Effector memory CD8-positive, alpha-beta T cell (primary cell): Measurements from ENCODE around the gene PSORS1C1.
"Not testable (repeated sequence)": the region's sequence is repeated elsewhere in the genome, so short reads cannot be mapped to it uniquely, and the experiment has no call there.

Source experiments
- ATAC-seq: fragments of 150-1000 bp; cut with Tn5 transposase; replicated peaks from 2 replicates; pipeline ENCODE4 v1.10.0; 2021; ENCODE audit warnings: mild to moderate bottlenecking, moderate library complexity
- DNase-seq, 3 experiments: peaks; one replicate each; pipeline ENCODE4 v3.0.0; 2021
- H3K27ac Mint-ChIP-seq, 2 donors: one replicate each; pipeline ENCODE4 v1.8.0; 2022; ENCODE audit warnings: mild to moderate bottlenecking in 2 of 2, mixed read lengths in 2 of 2, moderate library complexity in 2 of 2
- H3K27me3 Mint-ChIP-seq, 2 donors: one replicate each; pipeline ENCODE4 v1.8.0; 2022; ENCODE audit warnings: mixed read lengths in 2 of 2
- H3K36me3 Mint-ChIP-seq: one replicate; pipeline ENCODE4 v1.8.0; 2022; ENCODE audit warnings: mild to moderate bottlenecking, moderate library complexity, mixed read lengths; ENCODE audit not compliant: insufficient read depth
- H3K4me1 Mint-ChIP-seq, 2 donors: one replicate each; pipeline ENCODE4 v1.8.0; 2022; ENCODE audit warnings: low read depth in 2 of 2, mixed read lengths in 2 of 2
- H3K4me3 Mint-ChIP-seq, 2 donors: one replicate each; pipeline ENCODE4 v1.8.0; 2022; ENCODE audit warnings: mild to moderate bottlenecking in 2 of 2, mixed read lengths in 2 of 2, moderate library complexity in 2 of 2
- H3K9me3 Mint-ChIP-seq, 2 donors: one replicate each; pipeline ENCODE4 v1.8.0; 2022; ENCODE audit warnings: mixed read lengths in 2 of 2

Gene PSORS1C1

DNA sequence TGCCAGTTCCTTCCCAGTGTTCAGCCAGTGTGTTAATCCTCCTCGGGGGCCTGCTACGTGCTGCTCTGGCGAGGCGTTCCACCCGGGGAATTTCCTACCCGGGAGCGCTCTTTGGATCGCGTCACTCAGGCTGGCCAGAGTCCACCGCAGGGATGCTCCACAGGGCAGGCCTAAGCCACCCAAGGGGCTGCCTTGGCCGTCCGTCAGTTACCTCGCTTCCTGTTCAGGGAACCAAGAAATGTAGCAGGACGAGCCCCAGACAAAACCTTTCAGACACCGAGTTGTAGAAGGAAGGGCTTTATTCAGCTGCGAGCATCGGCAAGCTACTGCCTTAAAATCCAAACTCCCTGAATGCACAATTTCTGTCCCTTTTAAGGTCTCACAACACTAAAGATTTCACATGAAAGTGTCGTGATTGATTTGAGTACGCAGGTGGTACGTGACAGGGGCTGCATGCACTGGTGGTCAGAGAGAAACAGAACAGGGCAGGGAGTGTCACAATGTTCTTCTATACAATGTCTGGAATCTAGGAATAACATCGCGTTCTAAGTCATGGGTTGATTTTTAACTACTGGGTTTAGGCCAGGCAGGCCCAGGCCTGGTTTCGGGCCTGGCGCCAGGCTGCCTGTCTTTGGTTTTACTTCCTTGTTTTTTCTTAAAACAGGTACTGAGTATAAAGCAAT, 71.6 kb downstream of the PSORS1C1 start:
- peak overlapping the region in 1 of 2 donors; percentile 35 for H3K27ac Mint-ChIP-seq
- no peak for DNase-seq
- ATAC-seq, result no peak
- H3K27me3 Mint-ChIP-seq, result no peaks in the 10 kb centered on the region
- no peaks in the 10 kb centered on the region for H3K9me3 Mint-ChIP-seq
- H3K4me1 Mint-ChIP-seq, result peaks cover 0 to 2% of the 10 kb centered on the region in 2 donors
- no peak overlapping the region for H3K4me3 Mint-ChIP-seq
- H3K36me3 Mint-ChIP-seq, result peaks cover 4% of the 10 kb centered on the region

DNA sequence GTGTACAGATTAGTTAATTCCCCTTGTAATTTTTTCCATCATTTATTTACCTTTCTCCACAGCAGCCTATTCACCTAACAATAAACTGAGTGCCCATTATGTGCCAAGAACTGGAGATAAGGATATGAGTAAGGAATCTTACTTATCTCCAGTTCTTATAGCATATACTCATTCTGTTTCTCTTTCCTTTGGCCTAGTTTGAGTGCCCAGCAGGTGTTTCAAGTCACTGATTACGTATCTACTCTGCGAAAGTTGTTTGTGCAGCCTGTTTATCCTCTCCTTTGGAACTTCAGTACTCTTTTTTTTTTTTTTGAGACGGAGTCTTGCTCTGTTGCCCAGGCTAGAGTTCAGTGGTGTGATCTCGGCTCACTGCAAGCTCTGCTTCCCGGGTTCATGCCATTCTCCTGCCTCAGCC, 73.2 kb downstream of the PSORS1C1 start:
- ATAC-seq, result no peak
- no peak overlapping the region for H3K4me3 Mint-ChIP-seq
- peaks cover 0 to 2% of the 10 kb centered on the region in 2 donors for H3K4me1 Mint-ChIP-seq
- no peak for DNase-seq
- H3K27ac Mint-ChIP-seq, result no peak overlapping the region
- peaks cover 4% of the 10 kb centered on the region for H3K36me3 Mint-ChIP-seq
- H3K27me3 Mint-ChIP-seq, result no peaks in the 10 kb centered on the region
- H3K9me3 Mint-ChIP-seq, result no peaks in the 10 kb centered on the region

DNA sequence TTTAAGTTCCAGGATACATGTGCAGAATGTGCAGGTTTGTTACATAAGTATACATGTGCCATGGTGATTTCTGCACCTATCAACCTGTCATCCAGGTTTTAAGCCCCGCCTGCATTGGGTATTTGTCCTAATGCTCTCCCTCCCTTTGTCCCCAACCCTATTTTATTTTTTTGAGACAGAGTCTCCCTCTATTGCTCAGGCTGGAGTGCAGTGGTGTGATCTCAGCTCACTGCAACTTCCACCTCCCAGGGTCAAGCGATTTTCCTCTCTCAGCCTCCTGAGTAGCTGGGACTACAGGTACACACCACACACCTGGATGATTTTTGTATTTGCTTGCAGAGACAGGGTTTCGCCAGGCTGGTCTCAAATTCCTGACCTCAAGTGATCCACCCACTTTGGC, 74.6 kb downstream of the PSORS1C1 start:
- DNase-seq, H3K27me3 Mint-ChIP-seq, H3K9me3 Mint-ChIP-seq, ATAC-seq, H3K27ac Mint-ChIP-seq, H3K36me3 Mint-ChIP-seq, H3K4me3 Mint-ChIP-seq, H3K4me1 Mint-ChIP-seq: not testable (repeated sequence)
